GM18502 (cell line): Measurements from ENCODE around the gene AOC3.
"Not testable (repeated sequence)": the region's sequence is repeated elsewhere in the genome, so short reads cannot be mapped to it uniquely, and the experiment has no call there.

Source experiments
- ATAC-seq: cut with Tn5 transposase; IDR thresholded peaks from one replicate; pipeline ENCODE4 v1.9.1; 2021; ENCODE audit warnings: mild to moderate bottlenecking; ENCODE audit not compliant: unreplicated experiment, poor library complexity

The AOC3 gene

DNA sequence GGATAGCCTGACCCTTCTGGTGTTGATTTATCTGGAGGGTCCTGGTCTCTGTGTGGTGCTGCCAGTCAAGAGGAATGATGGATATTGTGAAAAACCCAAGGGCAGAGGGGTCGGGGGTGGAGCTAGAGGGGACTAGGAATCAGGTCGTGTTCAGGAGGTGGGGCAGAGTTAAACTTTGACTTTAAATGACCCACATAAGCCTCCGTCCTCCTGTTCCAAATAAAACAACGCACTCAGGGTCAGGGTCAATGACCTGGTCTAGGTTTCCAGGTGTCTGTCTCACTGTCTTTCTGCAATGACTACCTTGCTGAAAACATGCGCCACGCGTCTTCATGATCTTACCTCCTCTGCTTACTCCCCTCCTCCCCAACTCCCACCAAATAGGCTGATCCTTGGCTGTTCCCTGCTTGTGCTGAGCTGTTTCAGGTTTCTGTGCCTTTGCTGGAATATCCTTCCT is 14.7 kb downstream of the AOC3 start:
- ATAC-seq: no peak

DNA sequence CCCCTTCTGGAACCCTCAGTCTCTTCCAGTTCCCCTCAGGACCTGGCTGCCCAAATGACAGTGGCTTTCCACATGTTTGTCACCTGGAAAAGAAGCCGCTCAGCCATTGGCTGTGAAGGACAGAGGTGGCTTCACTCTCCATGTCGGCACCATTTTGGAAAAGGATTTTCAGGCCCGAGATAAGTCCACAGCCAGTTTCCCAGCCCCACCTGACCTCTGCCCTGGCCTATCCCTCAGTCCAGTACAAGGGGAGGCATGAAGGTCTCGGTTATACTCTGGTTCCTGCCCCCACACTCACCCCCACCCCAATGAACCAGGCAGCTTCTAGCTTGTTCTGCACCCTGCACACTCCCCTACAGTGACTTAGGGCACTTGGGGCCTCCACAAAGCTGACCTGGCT is 15.2 kb downstream of the AOC3 start:
- ATAC-seq: no peak

- ATAC-seq: no peak
These were observed 15.9 kb downstream of the AOC3 start for GRCh38 chr17:42866631-42867575.

GRCh38 chr17:42867694-42868261 is 16.8 kb downstream of the AOC3 start:
- ATAC-seq: not testable (repeated sequence)

GRCh38 chr17:42868338-42868737 is 17.3 kb downstream of the AOC3 start:
- no peak for ATAC-seq

DNA sequence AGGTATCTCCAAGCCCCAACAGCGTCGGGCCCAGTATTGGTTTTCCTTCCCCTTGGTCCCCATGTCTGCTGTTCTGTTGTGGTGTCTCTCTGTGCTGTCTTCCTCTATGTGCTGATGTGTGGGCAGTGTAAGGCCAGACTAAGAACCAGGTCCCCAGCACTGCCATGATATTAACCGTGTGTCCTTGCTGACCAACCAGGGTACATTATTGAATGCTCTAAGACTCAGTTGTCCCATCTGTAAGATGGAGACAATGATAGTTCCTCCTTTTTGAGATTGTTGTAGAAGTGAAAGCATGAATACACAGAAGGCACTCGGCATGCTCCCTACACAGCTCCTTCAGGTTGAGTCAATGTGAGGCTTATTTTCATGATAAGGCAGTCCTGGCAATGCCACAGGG is 20.6 kb downstream of the AOC3 start:
- ATAC-seq: no peak

DNA sequence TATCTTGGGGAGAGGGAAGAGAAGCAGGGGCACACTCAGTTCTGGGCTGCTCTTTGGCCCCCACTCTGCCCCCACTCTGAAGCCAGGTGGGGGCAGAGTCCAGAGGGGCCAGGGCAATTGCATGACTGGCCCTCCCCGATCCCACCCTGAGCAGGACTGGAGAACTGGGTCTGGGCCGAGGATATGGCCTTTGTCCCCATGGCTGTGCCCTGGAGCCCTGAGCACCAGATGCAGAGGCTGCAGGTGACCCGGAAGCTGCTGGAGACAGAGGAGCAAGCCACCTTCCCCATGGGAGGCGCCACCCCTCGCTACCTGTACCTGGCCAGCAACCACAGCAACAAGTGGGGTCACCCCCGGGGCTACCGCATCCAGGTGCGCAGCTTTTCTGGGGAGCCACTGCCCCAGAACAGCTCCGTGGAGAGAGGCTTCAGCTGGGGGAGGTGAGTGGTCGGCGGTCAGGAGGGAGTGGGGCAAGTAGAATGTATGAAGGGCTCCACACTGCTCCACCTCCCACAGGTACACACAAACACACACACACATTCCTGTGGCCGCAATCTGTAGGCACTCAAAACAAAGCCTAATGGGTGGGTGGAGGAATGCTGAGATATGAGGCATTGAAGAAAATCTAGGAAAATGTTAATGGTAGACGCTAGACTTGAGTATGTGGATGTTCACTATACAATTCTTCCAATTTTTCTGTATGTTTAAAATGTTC is 21.4 kb downstream of the AOC3 start:
- no peak for ATAC-seq

GRCh38 chr17:42873315-42873714 is 22.3 kb downstream of the AOC3 start:
- no peak for ATAC-seq

DNA sequence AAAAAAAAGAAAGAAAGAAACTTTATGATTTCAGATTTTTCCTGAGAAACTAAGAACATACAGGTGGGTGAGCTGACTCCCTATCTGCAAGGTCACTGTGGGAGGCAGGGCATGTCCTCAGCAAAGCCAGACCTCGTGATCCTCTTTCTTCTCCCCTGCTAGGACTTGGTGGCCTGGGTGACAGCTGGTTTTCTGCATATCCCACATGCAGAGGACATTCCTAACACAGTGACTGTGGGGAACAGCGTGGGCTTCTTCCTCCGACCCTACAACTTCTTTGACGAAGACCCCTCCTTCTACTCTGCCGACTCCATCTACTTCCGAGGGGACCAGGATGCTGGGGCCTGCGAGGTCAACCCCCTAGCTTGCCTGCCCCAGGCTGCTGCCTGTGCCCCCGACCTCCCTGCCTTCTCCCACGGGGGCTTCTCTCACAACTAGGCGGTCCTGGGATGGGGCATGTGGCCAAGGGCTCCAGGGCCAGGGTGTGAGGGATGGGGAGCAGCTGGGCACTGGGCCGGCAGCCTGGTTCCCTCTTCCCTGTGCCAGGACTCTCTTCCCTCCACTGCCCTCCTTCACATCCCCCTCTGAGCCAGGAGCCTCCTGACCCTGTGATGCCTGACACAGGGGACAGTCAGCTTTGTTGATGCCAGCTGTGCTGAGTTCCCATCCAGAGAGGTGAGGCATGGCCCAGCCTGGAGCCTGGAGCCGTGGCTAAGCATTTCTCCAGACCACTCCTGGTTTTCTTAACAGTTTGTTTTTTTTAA is 23.1 kb downstream of the AOC3 start:
- not testable (repeated sequence) for ATAC-seq

DNA sequence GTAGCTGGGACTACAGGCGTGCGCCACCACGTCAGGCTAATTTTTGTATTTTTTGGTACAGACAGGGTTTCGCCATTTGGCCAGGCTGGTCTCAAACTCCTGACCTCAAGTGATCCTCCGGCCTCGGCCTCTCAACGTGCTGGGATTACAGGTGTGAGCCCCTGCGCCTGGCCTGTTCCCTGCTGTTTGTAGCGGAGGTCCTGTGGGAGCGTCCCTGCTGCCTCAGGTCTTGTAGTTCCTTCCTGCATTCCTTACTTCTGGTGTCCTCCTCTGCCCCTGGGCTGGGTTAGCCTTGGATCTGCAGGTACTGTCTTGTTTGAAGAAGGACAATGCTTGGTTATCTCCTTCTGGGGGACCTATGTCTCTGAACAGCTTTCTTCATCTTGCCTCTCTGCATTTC is 26.0 kb downstream of the AOC3 start:
- no peak for ATAC-seq

- no peak for ATAC-seq
These were observed 27.3 kb downstream of the AOC3 start for GRCh38 chr17:42878123-42878880.

DNA sequence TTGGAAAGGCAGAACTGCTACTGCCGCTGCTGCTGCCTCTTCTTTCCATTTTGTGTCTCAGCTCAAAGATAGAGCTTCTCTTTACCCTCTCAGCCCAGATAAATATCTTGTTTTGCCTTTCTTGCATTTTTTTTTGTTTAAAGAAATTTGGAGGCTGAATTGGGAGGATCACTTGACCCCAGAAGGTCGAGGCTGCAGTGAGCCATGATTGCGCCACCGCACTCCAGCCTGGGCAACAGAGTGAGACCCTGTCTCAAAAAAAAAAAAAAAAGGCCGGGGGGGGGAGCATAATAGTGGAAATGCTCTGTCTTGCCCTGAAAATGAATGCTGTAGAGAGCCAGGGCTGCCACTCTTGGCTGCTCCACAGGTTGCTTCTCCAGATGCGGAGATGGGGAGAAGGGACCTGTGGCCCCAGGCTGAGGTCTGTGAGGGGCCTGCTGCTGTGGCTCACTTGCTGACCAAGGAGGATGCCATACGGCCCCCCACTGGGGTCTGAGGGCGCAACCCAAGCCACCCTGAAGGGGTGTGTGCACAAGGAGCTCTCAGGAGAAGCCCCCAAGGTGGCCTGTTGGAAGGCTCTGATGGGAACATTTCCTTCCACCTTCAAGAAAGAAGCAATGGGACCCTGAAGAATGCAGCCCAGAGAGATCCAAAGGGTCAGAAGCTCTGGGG is 28.1 kb downstream of the AOC3 start:
- no peak for ATAC-seq

DNA sequence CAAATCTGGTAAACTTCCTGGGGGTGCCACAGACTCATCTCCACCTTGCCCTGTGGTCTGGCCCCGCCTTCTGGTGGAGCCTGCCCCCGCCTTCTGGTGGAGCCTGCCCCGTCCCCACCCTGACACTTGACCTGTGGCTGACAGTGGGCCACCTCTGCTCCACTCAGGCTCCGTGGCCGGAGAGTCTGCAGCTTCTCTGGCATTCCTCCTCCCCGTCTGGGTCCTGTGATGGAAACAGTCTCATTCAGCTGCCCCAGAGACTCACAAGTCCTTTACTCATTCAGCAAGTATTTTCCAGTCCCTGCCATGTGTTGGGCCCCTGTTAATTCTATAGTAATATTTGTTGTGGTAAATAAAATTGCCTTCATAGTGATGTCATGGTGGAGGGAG is 28.6 kb downstream of the AOC3 start:
- no peak for ATAC-seq

DNA sequence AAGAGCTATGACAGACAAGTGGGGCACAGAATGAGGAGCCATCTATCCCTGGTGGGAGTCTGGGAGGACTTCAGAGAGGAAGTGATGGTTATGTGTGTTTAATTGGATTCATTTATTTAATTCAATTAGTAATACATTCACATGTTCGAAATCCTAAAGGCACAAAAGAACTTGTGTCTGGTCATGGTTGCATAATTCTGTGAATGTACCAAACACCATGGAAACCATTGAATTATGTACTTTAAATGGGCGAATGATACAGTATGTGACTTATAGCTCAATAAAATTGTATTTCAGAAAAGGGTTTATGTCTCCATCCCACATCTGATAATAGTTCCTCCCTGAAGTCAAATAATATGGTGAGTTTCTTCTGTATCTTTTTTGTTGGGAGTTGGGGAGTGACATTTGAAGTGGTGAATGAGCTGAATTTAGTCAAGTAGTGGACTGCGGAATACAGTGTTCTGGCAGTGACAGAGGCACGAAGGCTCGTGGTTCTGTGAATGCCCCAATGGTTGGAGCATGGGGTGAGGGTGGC is 29.8 kb downstream of the AOC3 start:
- ATAC-seq: no peak

GRCh38 chr17:42881706-42882105 is 30.7 kb downstream of the AOC3 start:
- ATAC-seq: not testable (repeated sequence)

DNA sequence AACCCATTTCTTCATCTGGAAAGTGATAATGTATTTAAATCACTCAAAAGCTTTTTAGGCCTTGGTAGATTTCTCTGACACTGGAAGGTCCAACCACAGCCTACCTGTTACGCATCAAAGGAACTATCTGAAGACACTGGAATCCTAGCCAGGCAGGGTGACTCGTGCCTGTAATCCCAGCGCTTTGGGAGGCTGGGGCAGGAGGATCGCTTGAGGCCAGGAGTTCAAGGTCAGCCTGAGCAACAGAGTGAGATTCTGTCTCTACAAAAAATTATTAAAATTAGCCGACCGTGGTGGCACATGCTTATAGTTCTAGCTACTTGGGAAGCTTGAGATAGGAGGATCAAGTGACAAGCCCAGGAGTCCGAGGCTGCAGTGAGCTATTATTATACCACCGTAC is 31.2 kb downstream of the AOC3 start:
- no peak for ATAC-seq

DNA sequence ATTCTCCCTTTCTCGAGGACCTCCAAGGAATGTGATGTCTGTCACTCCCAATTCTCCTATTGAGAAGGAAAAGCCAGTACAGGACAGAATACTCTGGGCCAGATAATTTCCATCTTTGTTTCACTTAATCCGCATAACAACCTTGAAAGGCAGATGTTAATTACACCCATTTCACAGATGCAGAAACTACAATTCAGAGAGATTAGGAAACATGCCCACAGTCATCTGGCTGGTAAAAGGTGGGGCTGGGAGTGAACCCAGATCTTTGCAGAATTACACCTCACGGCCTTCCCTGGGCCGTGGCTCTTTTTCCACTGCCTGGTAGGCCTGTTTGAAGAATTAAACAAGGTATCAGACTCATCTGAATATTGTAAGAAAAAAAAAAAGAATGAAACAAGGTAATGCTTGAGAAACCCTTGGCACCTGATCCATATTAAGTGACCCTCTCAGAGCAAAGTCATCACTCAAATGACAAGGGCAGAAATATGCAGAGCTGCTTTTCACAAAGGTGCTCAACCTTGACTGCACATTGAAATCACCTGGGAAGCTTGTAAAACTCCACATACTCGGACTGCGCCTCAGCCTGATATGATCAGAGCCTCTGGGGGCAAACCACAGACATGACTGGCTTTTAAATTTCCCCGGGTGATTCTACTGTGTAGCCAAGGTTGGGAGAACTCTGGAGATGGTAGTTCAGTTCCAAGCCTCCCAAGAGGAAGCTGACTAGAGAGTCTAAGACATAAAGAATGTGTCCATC is 33.0 kb downstream of the AOC3 start:
- no peak for ATAC-seq

- ATAC-seq: not testable (repeated sequence)
These were observed 34.8 kb downstream of the AOC3 start for GRCh38 chr17:42885806-42886205.
